Kidney epithelial cell (primary cell): Measurements from ENCODE around the gene PRPF6. TPM values are rescaled to one million over a fixed set of nuclear protein-coding genes. Genes with fewer than 3 reads are reported as not detected.

Experiments used
- DNase-seq: peaks from one replicate; pipeline ENCODE4 v3.0.0-alpha.2; 2010; ENCODE audit warnings: low read depth
- H3K27me3 ChIP-seq: 2 replicates; pipeline ENCODE4 v1.6.0; 2011; ENCODE audit warnings: low read length; ENCODE audit not compliant: control insufficient read depth, insufficient read depth
- H3K36me3 ChIP-seq: 2 replicates; pipeline ENCODE4 v1.5.1; 2011; ENCODE audit warnings: low read length; ENCODE audit not compliant: control insufficient read depth, insufficient read depth
- H3K4me3 ChIP-seq: 2 replicates; pipeline ENCODE4 v1.5.1; 2011; ENCODE audit warnings: low read depth, mild to moderate bottlenecking, control low read depth, low read length
- CTCF ChIP-seq: IDR thresholded peaks from 2 replicates; pipeline ENCODE4 v1.5.1; 2011; ENCODE audit warnings: mild to moderate bottlenecking, moderate library complexity, low read length, control low read depth, inconsistent platforms; ENCODE audit not compliant: insufficient read depth, poor library complexity, severe bottlenecking
- total RNA-seq: library from RNA; depleted of rRNA; stranded (reverse); fragments of >200 nt; gene quantifications from 2 replicates; pipeline ENCODE4 v1.2.3, GENCODE V29; 2015

The PRPF6 gene
- total RNA-seq, 1 donor from 2014 or later = 78.5 TPM

- TF ChIP-seq CTCF = no peak
- no peaks in the 10 kb centered on the region for H3K36me3 ChIP-seq
- peak overlapping the region; percentile 89 for H3K4me3 ChIP-seq
- H3K27me3 ChIP-seq = no peaks in the 10 kb centered on the region
- no peak for DNase-seq
Measured at GRCh38 chr20:64064145-64064698, 83.3 kb downstream of the PRPF6 start.

GRCh38 chr20:64065062-64065973 is 84.4 kb downstream of the PRPF6 start:
- Histone ChIP-seq H3K4me3 (no peak overlapping the region), H3K27me3 (no peaks in the 10 kb centered on the region), H3K36me3 (no peaks in the 10 kb centered on the region)
- TF ChIP-seq CTCF = no peak
- DNase-seq = no peak

GRCh38 chr20:64065974-64066343 is 85.0 kb downstream of the PRPF6 start:
- Histone ChIP-seq H3K4me3 (no peak overlapping the region), H3K27me3 (no peaks in the 10 kb centered on the region), H3K36me3 (no peaks in the 10 kb centered on the region)
- DNase-seq = peak; percentile 74
- no peak for TF ChIP-seq CTCF

- no peak overlapping the region for H3K4me3 ChIP-seq
- H3K36me3 ChIP-seq = no peaks in the 10 kb centered on the region
- no peaks in the 10 kb centered on the region for H3K27me3 ChIP-seq
- no peak for TF ChIP-seq CTCF
- DNase-seq = no peak
Measured at GRCh38 chr20:64067005-64067632, 86.2 kb downstream of the PRPF6 start.

GRCh38 chr20:64067733-64068307 is 86.9 kb downstream of the PRPF6 start:
- no peaks in the 10 kb centered on the region for H3K27me3 ChIP-seq
- DNase-seq = no peak
- no peaks in the 10 kb centered on the region for H3K36me3 ChIP-seq
- no peak overlapping the region for H3K4me3 ChIP-seq
- no peak for TF ChIP-seq CTCF
